Mammary epithelial cell (primary cell): Measurements from ENCODE around the gene SHH.

Source experiments
- CTCF ChIP-seq, 2 donors: IDR thresholded peaks in 1 of 2; conservative IDR thresholded peaks in 1 of 2; 2 replicates each; pipeline ENCODE4 v1.5.1; 2011 to 2012; ENCODE audit warnings: inconsistent platforms in 2 of 2, low read length in 2 of 2, mild to moderate bottlenecking in 2 of 2, control low read depth in 1 of 2, low read depth in 1 of 2; ENCODE audit not compliant: insufficient read depth in 1 of 2; ENCODE audit errors: extremely low read depth in 1 of 2
- EZH2 ChIP-seq: IDR thresholded peaks from 2 replicates; pipeline ENCODE4 v1.6.1; 2012; ENCODE audit warnings: low read length, inconsistent platforms, borderline replicate concordance

GRCh38 chr7:155824227-155824886 is 12.1 kb upstream of the SHH start:
- TF ChIP-seq CTCF (conservative IDR thresholded peaks at IDR 0.05 in 1 of 2, IDR thresholded peaks at IDR 0.05 in 1 of 2; ENCODE audit: extremely low read depth in 1 of 2, insufficient read depth in 1 of 2, low read depth in 1 of 2, low read length in 2 of 2) (no peak), EZH2 (no peak)
